H9 (cell line): ENCODE results near the gene CDYL2. TPM values are rescaled to one million over a fixed set of nuclear protein-coding genes. Genes with fewer than 3 reads are reported as not detected.

ENCODE experiments used
- DNase-seq: peaks from one replicate; pipeline ENCODE4 v3.0.0-alpha.2; 2017
- H2AFZ ChIP-seq: one replicate; pipeline ENCODE4 v1.6.1; 2013; ENCODE audit warnings: mild to moderate bottlenecking, low read length, control low read depth, moderate library complexity
- H2AK5ac ChIP-seq: 2 replicates; pipeline ENCODE4 v1.6.1; 2013; ENCODE audit warnings: low read length, control low read depth, mixed read lengths; ENCODE audit not compliant: insufficient read length
- H2BK120ac ChIP-seq: one replicate; pipeline ENCODE4 v1.6.1; 2013; ENCODE audit warnings: low read depth, mild to moderate bottlenecking, low read length, control low read depth, inconsistent platforms; ENCODE audit not compliant: poor library complexity, severe bottlenecking
- H2BK12ac ChIP-seq: 2 replicates; pipeline ENCODE4 v1.6.1; 2013; ENCODE audit warnings: low read length, control low read depth, mixed read lengths, low read depth; ENCODE audit not compliant: insufficient read length
- H2BK15ac ChIP-seq: 2 replicates; pipeline ENCODE4 v1.6.1; 2013; ENCODE audit warnings: low read depth, low read length, control low read depth
- H2BK20ac ChIP-seq: one replicate; pipeline ENCODE4 v1.6.1; 2013; ENCODE audit warnings: low read depth, mild to moderate bottlenecking, low read length, control low read depth, inconsistent platforms; ENCODE audit not compliant: poor library complexity, severe bottlenecking
- H2BK5ac ChIP-seq: 2 replicates; pipeline ENCODE4 v1.6.1; 2013; ENCODE audit warnings: low read length, control low read depth, mixed read lengths; ENCODE audit not compliant: insufficient read length
- H3K14ac ChIP-seq: 2 replicates; pipeline ENCODE4 v1.6.1; 2013; ENCODE audit warnings: low read length, control low read depth; ENCODE audit not compliant: insufficient read depth
- H3K18ac ChIP-seq: 2 replicates; pipeline ENCODE4 v1.6.1; 2013; ENCODE audit warnings: low read depth, mild to moderate bottlenecking, mixed read lengths, low read length, control low read depth; ENCODE audit not compliant: insufficient read length
- H3K23ac ChIP-seq: 2 replicates; pipeline ENCODE4 v1.6.1; 2013; ENCODE audit warnings: low read length, control low read depth, mixed read lengths, low read depth; ENCODE audit not compliant: insufficient read length
- H3K23me2 ChIP-seq: 2 replicates; pipeline ENCODE4 v1.6.1; 2013; ENCODE audit warnings: low read depth, mild to moderate bottlenecking, mixed read lengths, low read length, control low read depth; ENCODE audit not compliant: insufficient read length, poor library complexity, severe bottlenecking
- H3K27ac ChIP-seq: 2 replicates; pipeline ENCODE4 v1.5.1; 2013; ENCODE audit warnings: low read length, control low read depth, mixed read lengths, low read depth; ENCODE audit not compliant: insufficient read length
- H3K27me3 ChIP-seq: 2 replicates; pipeline ENCODE4 v1.6.1; 2013; ENCODE audit warnings: low read length, control low read depth, inconsistent platforms; ENCODE audit not compliant: insufficient read depth
- H3K4ac ChIP-seq: 2 replicates; pipeline ENCODE4 v1.6.1; 2013; ENCODE audit warnings: low read depth, mild to moderate bottlenecking, control low read depth, inconsistent platforms, low read length, moderate library complexity
- H3K4me1 ChIP-seq: 2 replicates; pipeline ENCODE4 v1.6.1; 2013; ENCODE audit warnings: low read length, control low read depth, inconsistent platforms; ENCODE audit not compliant: insufficient read depth
- H3K4me2 ChIP-seq: 2 replicates; pipeline ENCODE4 v1.6.1; 2013; ENCODE audit warnings: low read length, control low read depth, mixed read lengths; ENCODE audit not compliant: insufficient read length, insufficient read depth
- H3K56ac ChIP-seq: 2 replicates; pipeline ENCODE4 v1.6.1; 2013; ENCODE audit warnings: low read depth, mild to moderate bottlenecking, mixed read lengths, low read length, control low read depth; ENCODE audit not compliant: insufficient read length
- H3K79me1 ChIP-seq: 2 replicates; pipeline ENCODE4 v1.6.1; 2013; ENCODE audit warnings: low read depth, mild to moderate bottlenecking, moderate library complexity, low read length, control low read depth, inconsistent platforms; ENCODE audit not compliant: insufficient read depth, poor library complexity, severe bottlenecking
- H3K79me2 ChIP-seq: 2 replicates; pipeline ENCODE4 v1.6.1; 2013; ENCODE audit warnings: low read length, control low read depth, inconsistent platforms; ENCODE audit not compliant: insufficient read depth
- H3K9ac ChIP-seq: 2 replicates; pipeline ENCODE4 v1.6.1; 2013; ENCODE audit warnings: low read length, control low read depth, mixed read lengths; ENCODE audit not compliant: insufficient read length; ENCODE audit errors: extremely low read depth
- H3K9me3 ChIP-seq: one replicate; pipeline ENCODE4 v1.6.1; 2013; ENCODE audit warnings: low read depth, low read length, inconsistent platforms; ENCODE audit not compliant: control insufficient read depth
- H3T11ph ChIP-seq: one replicate; pipeline ENCODE4 v1.6.1; 2013; ENCODE audit warnings: mild to moderate bottlenecking, low read length, control low read depth, inconsistent platforms
- H4K20me1 ChIP-seq: one replicate; pipeline ENCODE4 v1.6.1; 2013; ENCODE audit not compliant: control insufficient read depth, insufficient read length, insufficient read depth
- H4K5ac ChIP-seq: 2 replicates; pipeline ENCODE4 v1.6.1; 2013; ENCODE audit warnings: low read depth, mild to moderate bottlenecking, mixed read lengths, low read length, control low read depth; ENCODE audit not compliant: insufficient read length
- H4K8ac ChIP-seq: replicated peaks from 2 replicates; pipeline ENCODE4 v1.6.1; 2013; ENCODE audit warnings: low read length, control low read depth, mixed read lengths, low read depth; ENCODE audit not compliant: insufficient read length
- H4K91ac ChIP-seq: 2 replicates; pipeline ENCODE4 v1.6.1; 2013; ENCODE audit warnings: low read depth, mild to moderate bottlenecking, moderate library complexity, mixed read lengths, low read length, control low read depth; ENCODE audit not compliant: insufficient read length
- H3K27ac Mint-ChIP-seq, 3 experiments: 2 replicates in 2 of 3; 3 replicates in 1 of 3; pipeline ENCODE4 v1.8.0; 2020 to 2021; ENCODE audit warnings: mixed read lengths in 3 of 3, mild to moderate bottlenecking in 1 of 3, moderate library complexity in 1 of 3
- H3K27me3 Mint-ChIP-seq: 2 replicates; pipeline ENCODE4 v1.8.0; 2021; ENCODE audit warnings: low read depth, mild to moderate bottlenecking, moderate library complexity, mixed read lengths
- H3K36me3 Mint-ChIP-seq, 3 experiments: 2 replicates in 2 of 3; 3 replicates in 1 of 3; pipeline ENCODE4 v1.8.0; 2020 to 2021; ENCODE audit warnings: low read depth in 3 of 3, mixed read lengths in 3 of 3; ENCODE audit not compliant: insufficient read depth in 1 of 3
- H3K4me1 Mint-ChIP-seq, 2 experiments: 2 replicates each; pipeline ENCODE4 v1.8.0; 2020; ENCODE audit warnings: mixed read lengths in 2 of 2
- H3K4me3 Mint-ChIP-seq, 2 experiments: 2 replicates in 1 of 2; 3 replicates in 1 of 2; pipeline ENCODE4 v1.8.0; 2020 to 2021; ENCODE audit warnings: mild to moderate bottlenecking in 2 of 2, mixed read lengths in 2 of 2, moderate library complexity in 1 of 2
- H3K9me3 Mint-ChIP-seq, 2 experiments: 2 replicates in 1 of 2; 3 replicates in 1 of 2; pipeline ENCODE4 v1.8.0; 2020; ENCODE audit warnings: mild to moderate bottlenecking in 2 of 2, mixed read lengths in 2 of 2, moderate library complexity in 1 of 2
- CTCF ChIP-seq: fragments of 200-600 bp; sonication (generic); conservative IDR thresholded peaks from 3 replicates; pipeline ENCODE4 v1.8.0; 2021; ENCODE audit warnings: antibody characterized with exemption, mild to moderate bottlenecking
- WGBS: extraction: QIAGEN DNeasy Blood & Tissue Kit; methylation state at CpG from one replicate; pipeline ENCODE4 v1.1.7; 2013; ENCODE audit warnings: missing lambda C conversion rate, low lambda C conversion rate, mixed read lengths; ENCODE audit not compliant: insufficient read length; ENCODE audit errors: extremely low coverage; 5-methylcytosine and 5-hydroxymethylcytosine counted together
- total RNA-seq: library from RNA; stranded (reverse); gene quantifications from 2 replicates; pipeline ENCODE4 v1.2.1, GENCODE V29; 2021

The CDYL2 gene
- total RNA-seq, 1 experiment from 2014 or later = 4.2 TPM

GRCh38 chr16:80656711-80657150, 147.7 kb downstream of the CDYL2 start:
- no peak overlapping the region for H3K4me2 ChIP-seq
- H3K14ac ChIP-seq = no peak overlapping the region

More at GRCh38 chr16:80656711-80657150, 147.7 kb downstream of the CDYL2 start:
- Histone ChIP-seq H3K27ac (no peak overlapping the region), H3K9ac (no peak overlapping the region), H2AK5ac (no peak overlapping the region), H3K18ac (no peak overlapping the region), H2BK20ac (no peak overlapping the region), H4K8ac (no peak overlapping the region), H3K9me3 (no peaks in the 10 kb centered on the region), H2BK5ac (no peak overlapping the region), H4K20me1 (no peaks in the 10 kb centered on the region), H3K23ac (no peak overlapping the region), H3K79me1 (no peaks in the 10 kb centered on the region), H3K27me3 (no peaks in the 10 kb centered on the region), H3K4ac (no peak overlapping the region), H3K4me1 (no peaks in the 10 kb centered on the region), H4K5ac (no peak overlapping the region), H3K23me2 (no peaks in the 10 kb centered on the region), H2BK120ac (no peak overlapping the region), H3T11ph (no peak overlapping the region), H2BK15ac (no peak overlapping the region), H2BK12ac (no peak overlapping the region), H2AFZ (no peak overlapping the region), H4K91ac (no peak overlapping the region), H3K56ac (no peak overlapping the region), H3K79me2 (no peaks in the 10 kb centered on the region)
- Mint-ChIP-seq H3K4me3 (no peak overlapping the region), H3K36me3 (peaks cover 0 to 5% (median 0%) of the 10 kb centered on the region in 3 experiments; a peak in 1 of 7 replicates), H3K4me1 (0 out of 4 replicates have a peak, but pooled peaks cover 0 to 4% of the 10 kb centered on the region in 2 experiments), H3K27me3 (peaks cover 4% of the 10 kb centered on the region; the same call in 1 of the 2 replicates), H3K9me3 (peaks cover 10 to 12% of the 10 kb centered on the region in 2 experiments; a peak in 4 of 5 replicates), H3K27ac (0 out of 7 replicates have a peak overlapping the region, but pooled peaks of 1 of the 3 experiments have one; percentile 16)
- no peak for TF ChIP-seq CTCF
- WGBS = no CpG with 5 or more reads among the region's 8 CpGs
- DNase-seq = no peak
